GM19372 (cell line): ENCODE results near the gene PRKN.

ENCODE experiments used
- ATAC-seq: cut with Tn5 transposase; IDR thresholded peaks from one replicate; pipeline ENCODE4 v1.9.1; 2021; ENCODE audit warnings: mild to moderate bottlenecking, low read depth, moderate library complexity; ENCODE audit not compliant: unreplicated experiment

Gene PRKN

DNA sequence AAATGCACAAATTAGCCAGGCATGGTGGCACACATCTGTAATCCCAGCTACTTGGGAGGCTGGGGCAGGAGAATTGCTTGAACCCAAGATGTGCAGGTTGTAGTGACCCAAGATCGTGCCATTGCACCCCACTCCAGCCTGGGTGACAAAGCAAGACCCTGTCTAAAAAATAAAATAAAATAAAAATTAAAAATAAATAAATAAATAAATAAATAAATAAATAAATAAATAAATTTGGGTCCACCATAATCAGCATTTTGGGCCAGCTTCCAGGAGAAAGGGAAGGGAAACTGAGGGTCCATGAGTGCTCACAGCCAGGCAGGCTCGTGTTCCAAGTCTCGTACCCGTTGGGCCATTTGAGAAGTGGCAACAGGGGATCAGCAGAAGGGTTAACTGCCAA lies 1322.1 kb downstream of the PRKN start:
- no peak for ATAC-seq

DNA sequence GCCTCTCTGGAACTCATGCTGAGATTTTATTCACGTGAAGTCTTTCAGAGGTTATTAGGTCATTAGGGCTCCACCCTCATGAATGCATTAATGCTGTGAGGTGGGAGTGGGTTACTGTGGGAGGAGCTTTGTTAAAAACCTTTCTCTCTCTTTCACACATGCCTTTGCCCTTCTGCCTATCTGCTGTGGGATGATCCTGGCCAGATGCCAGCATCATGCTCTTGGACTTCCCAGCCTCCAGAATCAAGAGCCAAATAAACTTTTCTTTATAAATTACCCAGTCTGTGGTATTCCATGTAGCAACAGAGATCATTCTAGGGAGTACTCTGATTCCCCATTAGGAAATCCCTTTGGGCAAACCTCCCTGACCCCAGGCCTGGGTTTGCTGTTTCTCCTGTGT lies 1323.8 kb downstream of the PRKN start:
- ATAC-seq: no peak

DNA sequence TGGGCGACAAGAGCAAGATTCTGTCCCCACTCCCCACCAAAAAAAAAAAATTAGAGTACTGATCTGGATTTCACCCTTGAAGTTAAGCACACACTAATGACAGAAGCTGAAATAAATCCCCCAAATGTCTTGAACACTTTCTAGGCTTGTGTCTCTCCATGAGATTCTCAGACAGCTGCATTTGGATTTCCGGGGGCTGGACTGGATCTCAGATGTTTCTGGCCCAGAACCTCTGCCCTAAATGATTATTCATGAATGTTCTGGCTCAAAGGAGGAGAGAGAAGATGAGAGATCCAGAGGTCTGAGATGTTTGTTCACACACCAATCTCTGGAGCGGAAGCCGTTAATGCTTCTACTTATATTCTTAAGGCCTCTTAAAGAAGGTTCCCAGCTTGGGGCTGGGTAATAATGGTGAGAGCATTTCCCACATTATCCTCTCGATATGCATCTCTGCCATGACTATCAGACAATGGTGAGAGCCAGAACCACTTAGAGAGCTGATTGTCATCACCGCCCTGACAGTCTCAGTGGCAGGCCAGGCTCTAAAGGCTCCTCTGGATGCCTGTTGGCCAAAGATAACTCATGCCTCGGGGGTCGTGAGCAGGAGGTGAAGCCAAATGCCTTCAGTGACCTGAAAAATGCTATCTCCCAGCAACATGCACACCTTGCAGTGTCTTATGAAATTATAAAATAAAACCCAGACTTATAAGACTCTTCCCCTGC lies 1325.8 kb downstream of the PRKN start:
- no peak for ATAC-seq

DNA sequence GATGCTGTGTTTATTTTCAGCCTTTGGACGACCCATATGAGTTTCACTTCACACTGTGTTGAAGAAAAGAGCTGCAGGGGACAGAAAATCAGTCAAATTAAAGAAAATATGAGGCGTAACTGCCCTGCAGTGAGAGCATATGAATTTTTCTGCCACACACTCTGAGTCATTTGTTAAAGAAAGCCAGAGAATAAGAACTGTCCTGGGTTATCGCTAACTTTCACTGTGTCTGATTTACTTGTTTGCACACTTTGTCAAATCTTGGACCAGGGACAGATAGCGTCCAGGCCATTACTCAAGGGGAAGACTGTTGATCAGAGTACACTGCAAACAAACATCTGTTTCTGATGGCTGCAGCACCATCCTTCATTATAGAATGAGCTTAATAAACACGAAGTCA lies 1326.9 kb downstream of the PRKN start:
- ATAC-seq: no peak

DNA sequence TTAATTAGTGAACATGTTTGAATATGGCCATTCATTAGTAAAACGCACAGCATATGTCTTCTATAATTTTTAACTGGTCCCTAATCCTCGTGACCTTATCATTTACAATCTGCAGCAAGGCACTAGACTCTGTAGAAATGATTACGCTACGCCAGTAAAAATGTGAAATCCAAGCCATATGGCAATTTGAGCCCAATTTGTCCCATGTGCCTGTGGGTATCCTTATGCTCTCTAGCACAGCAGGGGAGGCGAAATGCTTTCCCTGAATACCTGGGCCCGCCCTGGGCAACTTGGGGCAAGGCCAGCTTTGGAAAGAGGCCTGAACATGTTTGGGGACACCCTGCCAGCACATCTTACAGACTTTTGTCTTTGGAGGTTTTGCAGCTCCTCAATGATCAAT lies 1331.0 kb downstream of the PRKN start:
- ATAC-seq: no peak

DNA sequence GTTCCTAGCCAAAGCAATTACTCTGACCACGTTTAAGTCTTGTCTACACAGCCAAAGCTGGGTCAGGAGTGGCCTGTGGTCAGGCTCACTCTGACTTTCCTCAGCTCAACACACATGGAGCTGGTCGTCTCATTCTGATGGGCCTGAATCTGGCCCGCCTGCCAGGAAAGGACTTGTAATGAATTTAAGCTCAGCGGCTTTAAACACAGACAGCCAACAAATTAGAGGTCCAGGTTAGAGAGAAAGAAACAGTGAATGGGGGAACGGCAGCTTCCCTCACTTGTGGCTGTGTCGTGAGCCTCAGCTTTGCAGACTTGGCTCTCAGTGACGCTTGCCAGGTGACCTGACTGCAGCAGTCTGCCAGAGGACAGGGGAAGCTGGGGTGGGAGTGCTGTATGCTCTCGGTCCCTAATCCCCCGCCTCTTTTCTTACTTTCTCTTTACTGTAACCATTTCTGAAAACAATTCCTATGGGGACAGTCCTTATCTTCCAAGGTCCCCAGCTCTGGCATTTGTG lies 1331.8 kb downstream of the PRKN start:
- ATAC-seq: no peak

DNA sequence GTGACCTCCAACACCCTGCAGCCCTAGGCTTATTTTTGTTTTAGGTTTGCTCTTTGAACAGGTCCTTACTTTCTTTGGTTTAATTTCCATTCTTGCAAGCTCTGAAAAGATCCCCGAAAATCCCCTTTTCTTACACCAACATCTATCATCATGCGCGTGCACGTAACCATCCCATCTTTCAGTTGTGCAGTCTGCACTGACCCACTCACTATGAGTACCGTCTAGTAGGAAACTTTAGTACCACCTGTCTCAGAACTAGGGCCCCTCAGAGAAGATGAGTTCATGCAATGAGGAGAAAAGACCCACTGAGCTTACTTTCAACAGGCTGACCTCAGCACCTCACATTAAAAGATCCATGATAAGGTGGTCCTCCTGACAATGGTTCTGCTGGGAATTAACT lies 1333.1 kb downstream of the PRKN start:
- no peak for ATAC-seq

DNA sequence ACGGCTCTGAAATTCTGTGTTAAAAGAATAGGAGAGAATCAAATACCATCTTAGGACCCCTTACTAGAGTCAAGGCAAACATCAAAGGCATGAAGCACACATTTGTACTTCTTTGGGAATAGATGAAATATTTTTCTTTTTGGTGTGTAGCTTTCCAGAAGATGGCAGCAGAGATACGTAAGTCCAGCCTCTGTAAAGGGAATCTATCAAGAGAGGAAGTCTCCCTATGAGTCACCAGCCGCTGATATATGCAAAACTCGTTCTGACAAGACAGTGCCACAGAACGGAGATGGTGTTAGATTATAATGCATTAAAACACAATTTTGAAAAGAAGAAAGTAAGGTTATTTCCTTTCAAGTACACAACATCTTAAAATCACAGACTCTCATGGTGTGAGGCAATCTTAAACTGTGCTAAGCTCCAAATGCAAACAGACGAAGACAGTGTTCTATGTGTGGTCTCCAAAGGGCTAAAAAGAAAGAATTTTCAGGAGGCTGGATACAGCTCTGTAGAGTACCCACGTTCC lies 1333.7 kb downstream of the PRKN start:
- peak; percentile 99 for ATAC-seq

DNA sequence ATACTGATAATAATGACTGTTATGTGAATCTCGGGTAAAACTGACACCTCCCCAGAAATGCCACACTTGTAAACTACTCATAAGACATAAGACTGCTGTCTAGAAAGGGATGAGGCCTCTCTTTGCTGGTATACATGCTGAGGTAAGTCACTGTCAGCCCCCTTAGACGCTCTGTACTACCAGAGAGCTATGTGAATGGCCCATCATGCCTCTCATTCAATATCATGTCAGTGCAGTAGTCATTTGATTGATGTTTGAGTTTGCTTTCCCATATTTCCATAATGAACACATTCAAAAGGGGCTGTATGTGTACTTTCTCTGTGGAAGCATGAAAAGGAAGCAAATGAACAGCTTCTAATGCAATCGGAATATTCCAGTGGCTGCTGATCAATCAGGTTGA lies 1334.3 kb downstream of the PRKN start:
- ATAC-seq: no peak

DNA sequence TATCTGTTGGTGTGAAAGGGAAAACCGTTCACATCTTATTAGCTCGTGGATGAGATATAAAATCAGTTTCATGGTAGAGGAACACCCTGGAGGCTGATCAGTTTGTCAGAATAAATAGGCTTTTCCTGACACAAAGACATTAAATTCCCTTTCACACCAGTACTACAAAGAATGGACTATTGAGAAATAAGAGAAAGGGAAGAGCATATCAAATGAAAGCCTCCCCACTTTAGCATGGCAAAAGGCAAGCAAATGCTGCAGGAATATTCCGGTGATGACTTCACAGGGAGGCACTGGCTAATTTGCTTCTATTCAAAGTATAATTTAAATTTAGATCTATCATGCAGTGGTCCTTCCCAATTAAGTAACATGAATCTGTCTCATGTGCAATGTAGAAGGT lies 1337.8 kb downstream of the PRKN start:
- ATAC-seq: no peak

DNA sequence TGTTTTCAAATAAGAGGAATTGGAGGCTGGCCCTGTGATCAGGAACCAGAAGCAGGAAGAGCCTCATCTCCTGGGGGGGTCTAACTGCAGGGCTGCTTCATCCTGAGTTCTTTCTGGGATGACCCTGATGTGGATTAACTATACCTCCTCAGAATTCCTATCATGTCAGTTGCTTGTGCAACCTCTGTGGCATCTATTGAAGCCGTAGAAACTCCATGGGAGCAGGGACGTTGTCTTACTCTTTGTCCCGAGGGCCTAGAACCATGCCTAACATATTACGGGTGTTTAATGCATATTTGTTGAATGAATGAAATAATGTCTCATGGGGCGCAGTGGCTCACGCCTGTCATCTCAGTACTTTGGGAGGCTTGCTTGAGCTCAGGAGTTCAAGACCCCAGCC lies 1343.6 kb downstream of the PRKN start:
- ATAC-seq: no peak

DNA sequence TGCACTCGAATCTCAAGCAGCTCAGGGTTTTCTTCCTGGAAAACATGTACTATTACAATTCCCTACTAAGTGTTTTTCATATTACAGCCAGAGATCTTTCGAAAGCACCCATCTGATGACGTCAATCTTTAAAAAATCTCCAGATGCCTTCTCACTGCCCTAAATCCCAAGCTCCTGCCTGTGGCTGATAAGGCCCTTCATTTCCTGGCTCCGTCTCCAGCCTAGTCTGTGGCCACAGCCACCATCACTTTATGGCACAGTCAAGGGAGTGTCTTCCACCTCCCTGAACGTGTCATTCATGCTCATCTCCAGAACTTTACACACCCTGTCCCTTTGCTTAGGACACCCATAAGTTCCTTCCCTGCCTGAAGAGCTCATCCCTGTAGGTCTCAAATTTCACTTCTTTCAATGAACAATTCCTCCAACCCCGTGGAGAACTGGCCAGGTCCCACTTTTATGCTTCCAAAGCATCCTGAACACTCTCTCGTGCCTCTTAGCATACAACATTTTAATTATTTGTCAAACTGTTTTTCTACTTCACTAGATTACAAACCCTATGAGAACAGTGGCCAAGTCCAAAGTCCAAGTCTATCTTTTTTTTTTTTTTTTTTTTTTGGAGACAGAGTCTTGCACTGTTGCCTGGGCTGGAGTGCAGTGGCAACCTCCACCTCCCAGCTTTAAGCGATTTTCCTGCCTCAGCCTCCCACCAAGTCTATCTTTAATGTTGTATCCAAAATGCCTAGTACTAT lies 1347.6 kb downstream of the PRKN start:
- no peak for ATAC-seq

DNA sequence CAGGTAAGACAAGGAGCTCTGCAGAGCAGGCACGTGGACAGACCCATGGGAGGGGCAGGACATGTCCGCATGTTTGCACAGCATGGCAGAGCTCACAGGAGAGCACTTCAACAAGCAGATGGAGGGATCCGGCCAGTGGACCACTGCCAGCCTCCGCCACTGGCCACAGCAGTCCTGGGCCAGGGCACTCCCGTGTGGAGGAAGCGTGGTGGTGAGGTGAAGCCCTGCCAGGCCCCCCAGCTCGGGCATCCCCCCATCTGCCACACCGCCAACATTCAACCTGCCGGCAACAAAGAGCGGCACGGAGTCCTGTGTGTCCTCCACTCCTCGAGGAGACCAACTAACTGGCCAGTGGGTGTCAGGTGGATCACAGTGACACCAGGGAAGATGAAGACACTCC lies 1349.5 kb downstream of the PRKN start:
- no peak for ATAC-seq

DNA sequence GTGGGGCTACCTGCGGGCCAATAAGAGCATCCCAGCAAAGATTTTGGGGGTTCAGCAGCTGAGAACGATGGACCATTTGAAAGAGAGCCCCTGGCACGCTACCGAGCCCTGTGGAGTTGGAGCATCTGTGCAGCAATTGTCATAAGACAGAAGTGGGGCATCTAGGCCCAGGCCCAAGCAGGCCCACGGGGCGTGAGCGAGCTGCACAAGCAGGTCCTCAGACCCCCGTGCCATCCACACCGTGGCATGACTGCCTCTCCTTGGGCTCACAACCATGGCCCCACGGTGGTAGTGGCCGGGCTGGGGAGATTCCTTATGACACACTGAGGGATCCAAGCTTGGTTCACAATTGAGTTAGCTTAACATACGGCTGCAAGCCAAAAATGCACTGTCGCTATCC lies 1350.5 kb downstream of the PRKN start:
- ATAC-seq: no peak

DNA sequence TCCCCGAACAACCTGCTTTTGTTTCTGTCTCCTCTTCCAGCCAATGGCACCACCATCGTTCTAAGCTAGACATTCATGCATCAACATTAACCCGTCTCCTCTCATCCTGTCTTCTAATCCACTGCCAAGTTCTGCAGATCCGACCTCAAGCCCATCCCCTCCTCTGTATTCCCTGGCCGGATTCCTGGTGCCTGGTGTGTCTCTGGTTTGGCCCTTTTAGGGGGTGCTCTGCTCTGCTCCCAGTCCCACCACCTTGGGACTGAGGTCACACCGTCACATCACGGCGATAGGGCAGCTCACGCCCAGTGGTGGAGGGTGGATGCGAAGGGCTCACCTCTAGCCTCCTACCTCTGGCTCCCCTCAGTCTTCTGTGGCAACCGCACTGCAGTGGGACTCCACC lies 1351.2 kb downstream of the PRKN start:
- ATAC-seq: no peak

DNA sequence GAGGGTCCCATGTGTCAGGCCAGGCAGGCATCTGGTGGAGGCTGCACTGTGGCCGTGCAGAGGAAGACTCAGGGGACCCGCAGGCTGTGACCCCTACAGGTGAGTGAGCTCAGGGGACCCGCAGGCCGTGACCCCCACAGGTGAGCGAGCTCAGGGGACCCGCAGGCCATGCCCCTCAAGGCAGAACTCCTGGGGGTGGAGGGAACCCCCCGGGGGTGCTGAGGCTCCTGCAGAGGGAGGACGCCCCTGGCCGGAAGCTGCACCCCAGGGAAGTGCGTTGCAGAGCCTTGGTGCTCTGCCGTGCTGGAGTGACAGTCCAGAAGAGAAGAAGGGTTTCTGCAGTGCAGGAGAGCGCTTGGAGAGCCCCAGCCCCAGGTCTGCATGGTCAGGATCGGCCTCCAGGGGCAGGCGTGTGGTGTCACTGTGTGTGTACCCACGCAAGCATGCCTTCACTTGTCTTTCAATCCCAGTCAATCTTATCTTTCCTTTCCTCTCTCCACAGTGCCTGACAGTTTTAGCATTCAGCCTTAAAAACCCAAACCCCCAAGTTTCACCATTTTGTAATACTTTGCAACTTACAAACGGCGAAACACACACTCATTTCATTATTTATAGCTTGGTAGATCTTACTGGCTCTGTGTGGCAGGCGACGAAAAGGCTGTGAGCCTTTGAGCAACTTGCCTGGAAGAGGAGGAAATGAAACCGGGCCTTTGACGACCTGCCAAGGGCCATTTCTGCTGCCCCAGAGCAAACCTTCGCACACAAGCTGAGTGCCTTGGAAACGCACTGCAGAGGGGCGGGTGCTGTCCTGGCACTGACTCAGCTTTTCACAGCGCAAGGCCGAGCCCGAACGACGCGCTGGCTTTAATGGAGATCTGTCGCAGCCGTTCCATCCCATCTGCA lies 1352.3 kb downstream of the PRKN start:
- ATAC-seq: no peak

DNA sequence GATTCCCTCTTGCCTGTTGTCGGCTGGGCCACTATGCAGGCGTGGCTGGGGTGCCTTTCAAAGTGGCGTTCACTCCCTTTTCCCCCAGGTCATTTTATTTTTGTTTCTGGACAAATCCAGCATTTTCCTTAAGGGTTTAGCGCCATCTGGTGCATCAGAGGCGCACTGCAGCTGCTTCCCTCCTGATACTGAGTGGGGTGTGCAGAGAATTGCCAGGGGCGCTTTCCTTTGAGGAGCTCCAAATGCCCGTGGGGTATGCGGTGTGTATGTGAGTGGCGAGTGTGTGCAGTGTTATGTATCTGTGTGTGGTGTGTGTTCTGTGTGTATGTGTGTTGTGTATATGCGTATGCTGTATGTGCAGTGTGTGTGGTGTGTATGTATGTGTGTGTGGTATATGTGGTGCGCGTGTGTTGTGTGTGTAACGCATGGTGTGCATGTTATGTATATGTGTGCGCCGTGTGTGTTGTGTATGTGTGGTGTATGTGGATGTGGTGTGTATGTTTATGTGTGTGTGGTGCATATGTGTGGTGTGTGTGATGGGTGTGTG lies 1353.6 kb downstream of the PRKN start:
- no peak for ATAC-seq

DNA sequence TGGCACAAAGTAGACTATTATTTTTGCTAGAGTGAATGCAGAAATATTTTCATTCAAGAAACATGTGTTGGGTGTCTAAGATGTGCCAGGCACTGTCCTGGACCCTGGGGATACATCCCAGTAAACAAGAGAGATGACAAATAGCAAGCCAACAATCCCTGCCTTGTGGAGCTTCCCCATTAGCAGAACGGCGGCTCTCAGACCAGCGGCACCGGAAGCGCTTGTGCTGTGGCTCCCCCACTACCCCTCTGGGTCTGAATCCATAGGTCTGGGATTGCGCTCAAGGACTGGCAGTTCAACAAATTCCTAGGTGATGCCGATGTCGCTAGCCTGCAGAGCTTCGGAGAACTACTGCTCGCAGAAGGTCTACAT lies 1355.2 kb downstream of the PRKN start:
- no peak for ATAC-seq

DNA sequence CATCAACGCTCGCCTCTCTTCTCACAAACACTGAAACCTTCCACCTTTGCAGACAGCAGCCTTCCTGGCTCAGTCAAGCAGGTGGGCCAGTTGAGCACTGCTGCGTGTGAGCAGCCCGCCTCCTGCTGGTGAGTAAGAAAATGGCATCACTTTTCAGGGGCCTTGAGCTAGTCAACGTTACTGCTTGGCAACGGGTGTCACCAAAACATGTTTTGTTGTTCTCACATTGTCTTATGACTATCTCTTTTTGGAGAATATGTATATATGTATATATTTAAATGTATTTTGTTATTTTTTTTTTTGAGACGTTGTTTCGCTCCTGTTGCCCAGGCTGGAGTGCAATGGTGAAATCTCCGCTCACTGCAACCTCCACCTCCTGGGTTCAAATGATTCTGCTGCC lies 1356.7 kb downstream of the PRKN start:
- ATAC-seq: peak; percentile 95

DNA sequence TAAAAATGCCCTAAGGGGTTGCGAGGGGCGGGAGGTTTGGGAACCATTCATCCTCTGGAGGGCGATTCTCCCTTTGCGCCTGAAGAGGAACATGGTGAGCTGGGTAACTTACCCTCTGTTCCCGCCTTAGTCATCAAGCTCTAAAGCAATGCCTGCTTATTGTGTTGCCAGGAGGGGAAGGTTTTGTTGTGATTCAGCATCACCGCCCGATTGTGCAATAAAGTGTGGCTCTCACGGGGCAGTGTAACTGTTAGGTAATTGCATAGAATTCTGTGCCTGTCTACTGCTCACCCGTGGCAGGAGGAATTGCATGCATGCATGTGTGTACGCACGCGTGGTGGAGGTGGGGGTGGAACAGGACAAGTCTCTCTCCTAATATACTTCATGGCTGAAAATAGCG lies 1358.2 kb downstream of the PRKN start:
- no peak for ATAC-seq

DNA sequence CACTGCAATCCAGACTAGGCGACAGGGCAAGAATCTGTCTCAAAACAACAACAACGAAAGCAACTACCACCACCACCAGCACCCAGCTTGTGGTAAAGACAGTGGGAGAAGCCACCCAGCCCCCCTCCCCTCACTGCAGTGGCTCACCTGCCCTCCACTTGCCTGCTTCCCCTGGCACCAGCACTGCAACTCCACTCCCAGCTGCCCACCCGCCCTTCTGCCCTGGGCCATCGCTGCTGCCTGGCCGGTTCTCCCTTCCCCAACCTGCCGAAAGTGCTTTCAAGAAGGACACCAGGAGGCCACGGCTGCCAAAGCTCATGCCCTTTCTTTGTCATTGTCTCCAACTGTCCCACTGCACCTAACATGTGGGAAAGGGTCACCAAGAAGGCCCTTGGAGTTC lies 1359.1 kb downstream of the PRKN start:
- no peak for ATAC-seq
